Endothelial cell of umbilical vein (primary cell): Measurements from ENCODE around the gene OPRL1. TPM values are rescaled to one million over a fixed set of nuclear protein-coding genes. Genes with fewer than 3 reads are reported as not detected.

Experiments used
- BruUV-seq: library from RNA; stranded (reverse); fragments of 400-500 nt; replicated peaks from 2 replicates; lab custom pipeline; 2021; lab: Mats Ljungman, UMichigan
- CTCF ChIA-PET: fragments of 300-600, 350-600 bp; sonication (Branson Sonifier 250); formaldehyde crosslinking; loops from one replicate; lab custom pipeline; 2021; ENCODE audit warnings: antibody characterized with exemption, inconsistent platforms; lab: Charles Lee
- POLR2A ChIA-PET: fragments of 300-600, 350-600 bp; sonication (Branson Sonifier 250); formaldehyde crosslinking; loops from one replicate; lab custom pipeline; 2021; ENCODE audit warnings: antibody characterized with exemption, inconsistent platforms; lab: Charles Lee
- DNase-seq: peaks from one replicate; pipeline ENCODE4 v3.0.0-alpha.2; 2011; ENCODE audit warnings: low read depth, low spot score
- FAIRE-seq: peaks from 2 replicates; lab custom pipeline; 2011; peaks lifted over from hg19 to GRCh38; lab: Jason Lieb, UNC
- H2AFZ ChIP-seq: 2 replicates; pipeline ENCODE4 v1.6.0; 2012; ENCODE audit warnings: low read depth, low read length, control low read depth, inconsistent platforms
- H3K27ac ChIP-seq: 2 replicates; pipeline ENCODE4 v1.5.1; 2011; ENCODE audit warnings: low read depth, mild to moderate bottlenecking, control low read depth, low read length, moderate library complexity; ENCODE audit not compliant: insufficient read depth
- H3K27me3 ChIP-seq, 2 experiments: 2 replicates each; pipeline versions ENCODE4 v1.6.0 to v1.6.1; 2011; ENCODE audit warnings: low read length in 2 of 2, mixed read lengths in 1 of 2; ENCODE audit not compliant: control insufficient read depth in 2 of 2, insufficient read depth in 2 of 2
- H3K36me3 ChIP-seq, 2 experiments: 2 replicates in 1 of 2; 3 replicates in 1 of 2; pipeline ENCODE4 v1.5.1; 2011; ENCODE audit warnings: low read length in 2 of 2, mild to moderate bottlenecking in 1 of 2, moderate library complexity in 1 of 2; ENCODE audit not compliant: control insufficient read depth in 2 of 2, insufficient read depth in 2 of 2; ENCODE audit errors: extremely low read depth in 1 of 2
- H3K4me1 ChIP-seq: 3 replicates; pipeline ENCODE4 v1.5.1; 2011; ENCODE audit warnings: mild to moderate bottlenecking, low read length; ENCODE audit not compliant: control insufficient read depth, insufficient read depth; ENCODE audit errors: extremely low read depth
- H3K4me2 ChIP-seq: 2 replicates; pipeline ENCODE4 v1.6.1; 2011; ENCODE audit warnings: low read length, control low read depth, mixed read lengths; ENCODE audit not compliant: insufficient read depth
- H3K4me3 ChIP-seq, 3 experiments: fragments of 200-600 bp in 1 of 3; sonication (generic), shearing (Covaris generic) in 1 of 3; replicated peaks in 1 of 3; 2 replicates each; pipeline ENCODE4 v1.5.1; 2011 to 2016; ENCODE audit warnings: control low read depth in 3 of 3, low read length in 3 of 3, mild to moderate bottlenecking in 2 of 3, inconsistent platforms in 1 of 3, low read depth in 1 of 3, moderate library complexity in 1 of 3; ENCODE audit not compliant: insufficient read depth in 1 of 3
- H3K79me2 ChIP-seq: 2 replicates; pipeline ENCODE4 v1.6.0; 2012; ENCODE audit warnings: low read length, inconsistent platforms; ENCODE audit not compliant: control insufficient read depth, insufficient read depth
- H3K9ac ChIP-seq: replicated peaks from 2 replicates; pipeline ENCODE3; 2011; ENCODE audit warnings: low read length, control low read depth; ENCODE audit not compliant: insufficient read depth; ENCODE audit errors: extremely low read depth
- H3K9me1 ChIP-seq: replicated peaks from 3 replicates; pipeline ENCODE4 v1.6.0; 2011; ENCODE audit warnings: mild to moderate bottlenecking, low read length; ENCODE audit not compliant: control insufficient read depth, insufficient read depth; ENCODE audit errors: extremely low read depth
- H3K9me3 ChIP-seq: replicated peaks from 2 replicates; pipeline ENCODE4 v1.5.1; 2012; ENCODE audit warnings: low read length, inconsistent platforms; ENCODE audit not compliant: control insufficient read depth, insufficient read depth
- H4K20me1 ChIP-seq: replicated peaks from 2 replicates; pipeline ENCODE3; 2011; ENCODE audit warnings: mild to moderate bottlenecking, low read length; ENCODE audit not compliant: control insufficient read depth, insufficient read depth; ENCODE audit errors: extremely low read depth
- EZH2 ChIP-seq: IDR thresholded peaks from 2 replicates; pipeline ENCODE4 v1.6.1; 2012; ENCODE audit warnings: borderline replicate concordance, low read depth, mild to moderate bottlenecking, moderate library complexity, low read length, inconsistent platforms; ENCODE audit not compliant: severe bottlenecking
- FOS ChIP-seq: IDR thresholded peaks from 2 replicates; pipeline ENCODE4 v1.6.1; 2011; ENCODE audit warnings: mild to moderate bottlenecking, low read length, moderate library complexity, borderline replicate concordance; ENCODE audit not compliant: insufficient read depth
- JUN ChIP-seq: IDR thresholded peaks from 2 replicates; pipeline ENCODE4 v1.6.1; 2011; ENCODE audit warnings: borderline replicate concordance, low read depth; ENCODE audit not compliant: insufficient read length, insufficient read depth
- dilution Hi-C: fragments of 300-500 bp; cut with MboI; formaldehyde crosslinking; loops from one replicate; pipeline ENCODE4 v1.15.0; 2019; ENCODE audit warnings: low sequenced_read_pairs; ENCODE audit not compliant: extremely low pct_ligation_motif_present
- intact Hi-C: fragments of 100-400 bp; cut with micrococcal nuclease; formaldehyde crosslinking; loops from one replicate; pipeline ENCODE4 v1.10.0; 2022
- polyA plus RNA-seq, 4 experiments: library from polyadenylated mRNA; depleted of rRNA in 3 of 4; stranded (reverse) in 3 of 4; unstranded in 1 of 4; fragments of >200 nt; gene quantifications; 2 replicates each; pipeline versions ENCODE4 v1.2.1 to v1.2.3, GENCODE V29; 2011 to 2012; ENCODE audit warnings: missing spikeins in 1 of 4
- total RNA-seq: library from RNA; stranded (reverse); gene quantifications from 2 replicates; pipeline ENCODE4 v1.2.3, GENCODE V29; 2021
- TF ChIP-seq, protein P1 (sequence below), 2 donors: IDR thresholded peaks; 1 replicate in 1 of 2; 2 replicates in 1 of 2; pipeline ENCODE4 v1.5.1; 2011; ENCODE audit warnings: low read length in 2 of 2, mild to moderate bottlenecking in 2 of 2, moderate library complexity in 2 of 2, control low read depth in 1 of 2, inconsistent platforms in 1 of 2, low read depth in 1 of 2; ENCODE audit not compliant: insufficient read depth in 1 of 2; ENCODE audit errors: extremely low read depth in 1 of 2

Gene OPRL1
- total and polyA plus RNA-seq, 2 donors (not counting 3 experiments of a cell fraction or from before 2014, with no cell fraction given) = 1.9 to 2.0 TPM

- H3K9me3 ChIP-seq = no peaks in the 10 kb centered on the region
- H4K20me1 ChIP-seq = no peaks in the 10 kb centered on the region
- no peaks in the 10 kb centered on the region for H3K9me1 ChIP-seq
- H3K36me3 ChIP-seq = no peaks in the 10 kb centered on the region
- H3K4me3 ChIP-seq = no peak overlapping the region
- POLR2A ChIA-PET = no interaction called here
- BruUV-seq = no TSS peak
- peak; percentile 21 for DNase-seq
- no peak overlapping the region for H3K27ac ChIP-seq
- no peak overlapping the region for H3K4me2 ChIP-seq
- no peaks in the 10 kb centered on the region for H3K4me1 ChIP-seq
- H2AFZ ChIP-seq = peak overlapping the region; percentile 37
- peaks cover 19 to 22% of the 10 kb centered on the region in 2 experiments for H3K27me3 ChIP-seq
- intact Hi-C loops (loop anchor here (1.0 kb wide), 2 partner anchors 18 to 19 kb away; no protein-coding TSS in a partner anchor), dilution Hi-C loops (no loop called here)
- no peak overlapping the region for H3K9ac ChIP-seq
- TF ChIP-seq JUN = no peak
- TF ChIP-seq, protein P1, sequence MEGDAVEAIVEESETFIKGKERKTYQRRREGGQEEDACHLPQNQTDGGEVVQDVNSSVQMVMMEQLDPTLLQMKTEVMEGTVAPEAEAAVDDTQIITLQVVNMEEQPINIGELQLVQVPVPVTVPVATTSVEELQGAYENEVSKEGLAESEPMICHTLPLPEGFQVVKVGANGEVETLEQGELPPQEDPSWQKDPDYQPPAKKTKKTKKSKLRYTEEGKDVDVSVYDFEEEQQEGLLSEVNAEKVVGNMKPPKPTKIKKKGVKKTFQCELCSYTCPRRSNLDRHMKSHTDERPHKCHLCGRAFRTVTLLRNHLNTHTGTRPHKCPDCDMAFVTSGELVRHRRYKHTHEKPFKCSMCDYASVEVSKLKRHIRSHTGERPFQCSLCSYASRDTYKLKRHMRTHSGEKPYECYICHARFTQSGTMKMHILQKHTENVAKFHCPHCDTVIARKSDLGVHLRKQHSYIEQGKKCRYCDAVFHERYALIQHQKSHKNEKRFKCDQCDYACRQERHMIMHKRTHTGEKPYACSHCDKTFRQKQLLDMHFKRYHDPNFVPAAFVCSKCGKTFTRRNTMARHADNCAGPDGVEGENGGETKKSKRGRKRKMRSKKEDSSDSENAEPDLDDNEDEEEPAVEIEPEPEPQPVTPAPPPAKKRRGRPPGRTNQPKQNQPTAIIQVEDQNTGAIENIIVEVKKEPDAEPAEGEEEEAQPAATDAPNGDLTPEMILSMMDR (IDR thresholded peaks at IDR 0.05; ENCODE audit: extremely low read depth in 1 of 2, insufficient read depth in 1 of 2, low read depth in 1 of 2, low read length in 2 of 2) = peak; percentile 78 to 86
- peak; percentile 62 for TF ChIP-seq EZH2
- no peak for TF ChIP-seq FOS
- no peaks in the 10 kb centered on the region for H3K79me2 ChIP-seq
- FAIRE-seq = no peak
- CTCF ChIA-PET = interaction anchor here (0.6 to 2.4 kb wide), 9 partner anchors 8 to 121 kb away, joined by 3 to 22 read pairs (median 5); partner anchors contain the start of gene LKAAEAR1
These were observed 22.1 kb downstream of the OPRL1 start for GRCh38 chr20:64101731-64102621.
